ENCODE data around the gene DHFR2. TPM values are rescaled to one million over a fixed set of nuclear protein-coding genes. Genes with fewer than 3 reads are reported as not detected.

DHFR2 gene
- total RNA-seq, 1 donor from 2014 or later, result 8.0 TPM

DNA sequence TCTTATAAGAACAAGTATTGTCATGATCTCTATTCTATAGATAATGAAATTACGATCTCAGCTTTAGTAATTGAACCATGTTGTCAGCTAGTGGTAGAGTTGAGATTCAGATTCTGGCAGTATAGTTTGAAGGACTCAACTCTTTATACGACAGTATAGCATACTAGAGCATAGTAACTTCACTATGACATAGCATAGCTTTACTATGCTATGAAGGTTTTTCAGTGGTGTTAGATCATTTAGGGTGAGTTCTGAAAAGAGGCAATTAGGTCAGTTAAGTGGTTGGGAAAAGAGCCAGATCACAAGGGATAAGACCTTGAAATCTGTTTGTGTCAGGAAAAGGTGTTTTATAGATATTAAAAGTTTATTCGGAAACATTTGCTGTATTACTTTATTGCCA is 42.4 kb downstream of the DHFR2 start:
- H3K36me3 Mint-ChIP-seq, result peaks cover 9% of the 10 kb centered on the region
- H3K27ac Mint-ChIP-seq, result no peak overlapping the region
- H3K27me3 Mint-ChIP-seq, result no peaks in the 10 kb centered on the region
- H3K9me3 Mint-ChIP-seq, result no peaks in the 10 kb centered on the region
- H3K4me3 Mint-ChIP-seq, result no peak overlapping the region
- TF ChIP-seq, protein P1, sequence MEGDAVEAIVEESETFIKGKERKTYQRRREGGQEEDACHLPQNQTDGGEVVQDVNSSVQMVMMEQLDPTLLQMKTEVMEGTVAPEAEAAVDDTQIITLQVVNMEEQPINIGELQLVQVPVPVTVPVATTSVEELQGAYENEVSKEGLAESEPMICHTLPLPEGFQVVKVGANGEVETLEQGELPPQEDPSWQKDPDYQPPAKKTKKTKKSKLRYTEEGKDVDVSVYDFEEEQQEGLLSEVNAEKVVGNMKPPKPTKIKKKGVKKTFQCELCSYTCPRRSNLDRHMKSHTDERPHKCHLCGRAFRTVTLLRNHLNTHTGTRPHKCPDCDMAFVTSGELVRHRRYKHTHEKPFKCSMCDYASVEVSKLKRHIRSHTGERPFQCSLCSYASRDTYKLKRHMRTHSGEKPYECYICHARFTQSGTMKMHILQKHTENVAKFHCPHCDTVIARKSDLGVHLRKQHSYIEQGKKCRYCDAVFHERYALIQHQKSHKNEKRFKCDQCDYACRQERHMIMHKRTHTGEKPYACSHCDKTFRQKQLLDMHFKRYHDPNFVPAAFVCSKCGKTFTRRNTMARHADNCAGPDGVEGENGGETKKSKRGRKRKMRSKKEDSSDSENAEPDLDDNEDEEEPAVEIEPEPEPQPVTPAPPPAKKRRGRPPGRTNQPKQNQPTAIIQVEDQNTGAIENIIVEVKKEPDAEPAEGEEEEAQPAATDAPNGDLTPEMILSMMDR (conservative IDR thresholded peaks at IDR 0.05), result no peak
- DNase-seq (ENCODE audit: extremely low spot score, unreplicated experiment), result no peak
- H3K4me1 Mint-ChIP-seq (ENCODE audit: unreplicated experiment), result no peaks in the 10 kb centered on the region

DNA sequence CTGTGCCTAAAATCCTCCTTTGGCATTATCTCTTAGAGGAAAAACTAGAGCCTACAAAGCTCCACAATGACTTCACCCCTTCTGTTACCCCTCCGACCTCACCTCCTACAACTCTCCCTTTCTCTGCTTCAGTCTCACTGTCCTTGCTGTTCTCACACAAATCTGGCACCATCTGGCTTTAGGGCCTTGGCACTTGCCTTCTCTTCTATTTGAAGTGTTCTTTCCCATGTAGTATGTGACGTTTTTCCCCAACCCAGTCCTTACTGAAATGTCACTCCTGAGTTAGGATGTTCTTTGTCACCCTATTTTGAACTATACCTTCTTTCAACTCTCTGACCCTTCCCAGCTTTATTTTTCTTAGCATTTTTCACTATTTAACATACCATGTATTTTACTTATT is 43.1 kb downstream of the DHFR2 start:
- H3K27ac Mint-ChIP-seq, result no peak overlapping the region
- no peak overlapping the region for H3K4me3 Mint-ChIP-seq
- no peaks in the 10 kb centered on the region for H3K4me1 Mint-ChIP-seq (ENCODE audit: unreplicated experiment)
- TF ChIP-seq, protein P1 (conservative IDR thresholded peaks at IDR 0.05), result no peak
- H3K9me3 Mint-ChIP-seq, result no peaks in the 10 kb centered on the region
- DNase-seq (ENCODE audit: extremely low spot score, unreplicated experiment), result no peak
- H3K36me3 Mint-ChIP-seq, result peaks cover 14% of the 10 kb centered on the region
- H3K27me3 Mint-ChIP-seq, result no peaks in the 10 kb centered on the region

DNA sequence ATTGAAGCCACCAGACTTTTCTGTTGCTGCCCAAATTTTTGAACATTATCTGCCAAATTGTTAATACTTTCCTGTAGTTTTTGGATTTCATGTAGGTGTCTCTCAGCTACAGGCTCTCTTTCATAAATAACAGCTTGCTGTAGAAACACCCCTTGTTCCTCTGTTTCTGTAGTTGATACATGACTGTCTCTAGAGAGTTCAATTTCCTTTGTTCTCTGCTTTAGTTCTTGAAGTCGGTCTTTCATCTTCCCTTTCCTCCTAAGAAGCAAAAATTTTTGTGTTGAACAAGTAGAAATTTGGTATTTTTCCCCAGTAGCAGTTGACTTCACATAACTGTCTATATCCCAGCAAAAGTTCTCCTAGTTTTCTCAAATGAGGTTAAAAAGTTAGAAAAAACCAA is 47.7 kb downstream of the DHFR2 start:
- TF ChIP-seq, protein P1 (conservative IDR thresholded peaks at IDR 0.05), result no peak
- H3K27ac Mint-ChIP-seq, result no peak overlapping the region
- no peak for DNase-seq (ENCODE audit: extremely low spot score, unreplicated experiment)
- H3K4me3 Mint-ChIP-seq, result no peak overlapping the region
- no peaks in the 10 kb centered on the region for H3K4me1 Mint-ChIP-seq (ENCODE audit: unreplicated experiment)
- H3K27me3 Mint-ChIP-seq, result no peaks in the 10 kb centered on the region
- H3K36me3 Mint-ChIP-seq, result peaks cover 24% of the 10 kb centered on the region
- H3K9me3 Mint-ChIP-seq, result no peaks in the 10 kb centered on the region

DNA sequence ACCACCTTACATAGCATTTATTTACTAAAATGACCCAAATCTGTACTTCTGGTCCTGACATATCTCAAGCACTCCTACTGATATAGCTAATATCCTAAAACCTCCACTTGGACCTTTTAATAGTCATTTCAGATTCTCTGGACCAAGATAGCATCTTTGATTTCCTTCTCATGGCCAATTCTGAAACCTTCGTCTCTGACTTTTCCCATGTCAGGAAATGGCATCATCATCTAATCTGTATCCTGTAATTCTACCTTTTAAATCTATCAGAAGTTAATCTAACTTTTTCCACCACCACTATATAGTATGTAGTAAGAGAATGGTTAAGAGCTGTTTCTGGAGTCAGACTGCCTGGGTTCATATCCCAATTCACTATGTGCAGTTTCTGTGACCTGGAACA is 50.5 kb downstream of the DHFR2 start:
- H3K27ac Mint-ChIP-seq, result no peak overlapping the region

DNA sequence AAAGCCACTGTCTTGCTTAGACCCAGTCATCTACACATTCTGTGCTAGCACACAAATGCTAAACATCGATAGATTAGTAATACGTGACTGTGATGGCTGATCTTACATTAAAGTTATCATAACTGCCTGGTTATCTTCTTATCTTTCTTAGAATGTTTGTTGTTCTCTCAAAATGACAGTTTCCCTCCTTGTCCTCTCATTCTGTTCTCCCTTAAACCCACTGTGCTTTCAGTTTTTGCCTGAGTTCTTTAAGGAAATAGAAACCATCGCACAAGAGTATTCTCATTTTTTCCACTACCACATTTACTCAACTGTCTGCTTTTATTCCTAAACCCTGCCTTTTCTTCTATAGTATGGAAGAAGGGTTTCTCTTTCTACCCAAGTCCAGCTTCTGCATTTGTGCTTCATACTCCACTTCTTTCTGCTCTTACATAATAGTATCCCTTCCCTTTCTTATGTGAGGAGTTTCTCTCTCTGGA is 51.4 kb downstream of the DHFR2 start:
- no peak overlapping the region for H3K4me3 Mint-ChIP-seq
- TF ChIP-seq, protein P1 (conservative IDR thresholded peaks at IDR 0.05), result no peak
- H3K27me3 Mint-ChIP-seq, result no peaks in the 10 kb centered on the region
- DNase-seq (ENCODE audit: extremely low spot score, unreplicated experiment), result no peak
- peaks cover 15% of the 10 kb centered on the region for H3K36me3 Mint-ChIP-seq
- H3K4me1 Mint-ChIP-seq (ENCODE audit: unreplicated experiment), result no peaks in the 10 kb centered on the region
- no peak overlapping the region for H3K27ac Mint-ChIP-seq
- H3K9me3 Mint-ChIP-seq, result no peaks in the 10 kb centered on the region

More for the DNA sequence above, 50.5 kb downstream of the DHFR2 start:
- Mint-ChIP-seq H3K4me1 (ENCODE audit: unreplicated experiment) (no peaks in the 10 kb centered on the region), H3K4me3 (no peak overlapping the region), H3K27me3 (no peaks in the 10 kb centered on the region), H3K36me3 (peaks cover 15% of the 10 kb centered on the region), H3K9me3 (no peaks in the 10 kb centered on the region)
- DNase-seq (ENCODE audit: extremely low spot score, unreplicated experiment), result no peak
- TF ChIP-seq, protein P1 (conservative IDR thresholded peaks at IDR 0.05), result no peak

DNA sequence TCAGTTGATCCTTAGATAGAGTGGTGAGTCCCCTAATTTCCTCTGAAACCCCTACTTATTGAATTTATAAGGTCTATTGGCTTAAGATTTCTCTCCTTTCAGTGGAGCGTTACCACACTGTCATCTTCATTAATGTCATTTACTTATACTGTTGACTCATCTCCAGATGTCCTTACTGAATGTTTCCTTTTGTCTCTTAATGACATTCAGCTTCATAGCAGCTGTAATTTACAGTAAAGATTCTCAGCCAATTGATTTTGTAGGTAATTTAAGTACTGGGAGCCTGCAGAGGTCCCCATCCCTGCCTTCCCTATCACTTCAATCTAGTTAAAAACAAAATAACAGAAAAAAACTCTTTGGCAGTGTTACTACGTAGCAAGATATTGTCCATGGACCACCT is 53.1 kb downstream of the DHFR2 start:
- Mint-ChIP-seq H3K27me3 (no peaks in the 10 kb centered on the region), H3K9me3 (no peaks in the 10 kb centered on the region), H3K4me1 (ENCODE audit: unreplicated experiment) (no peaks in the 10 kb centered on the region), H3K27ac (no peak overlapping the region), H3K36me3 (peaks cover 10% of the 10 kb centered on the region), H3K4me3 (no peak overlapping the region)
- TF ChIP-seq, protein P1 (conservative IDR thresholded peaks at IDR 0.05), result no peak
- no peak for DNase-seq (ENCODE audit: extremely low spot score, unreplicated experiment)
